Measurements from ENCODE around the gene RHBDL3. TPM values are rescaled to one million over a fixed set of nuclear protein-coding genes. Genes with fewer than 3 reads are reported as not detected.

RHBDL3 gene
- total RNA-seq, 1 experiment from 2014 or later = 0.80 TPM

- no peak overlapping the region for H3K4me3 ChIP-seq (ENCODE audit: low read depth, low read length, poor library complexity, severe bottlenecking)
These were observed 9.0 kb upstream of the RHBDL3 start for GRCh38 chr17:32256701-32257019.

GRCh38 chr17:32258383-32259140, 7.1 kb upstream of the RHBDL3 start:
- ChIA-PET POLR2A (ENCODE audit: low non-redundant PET) (interaction anchor here (0.6 kb wide), 1 partner anchor 749 kb away, joined by 3 read pairs; no protein-coding TSS in a partner anchor), CTCF (no interaction called here)
- no peaks in the 10 kb centered on the region for H3K36me3 ChIP-seq (ENCODE audit: insufficient read depth, low read length, poor library complexity, severe bottlenecking)
- H3K4me1 ChIP-seq (ENCODE audit: insufficient read depth, low read length, poor library complexity, severe bottlenecking) = peaks cover 4% of the 10 kb centered on the region
- no peak overlapping the region for H3K4me3 ChIP-seq (ENCODE audit: low read depth, low read length, poor library complexity, severe bottlenecking)
- no peaks in the 10 kb centered on the region for H3K9me3 ChIP-seq (ENCODE audit: low read depth, low read length, poor library complexity, severe bottlenecking)
- peak; percentile 50 for DNase-seq (ENCODE audit: low spot score)
- BruUV-seq (replicated peaks) = no TSS peak
- intact Hi-C loops (cut with micrococcal nuclease; ENCODE audit: unreplicated experiment) = no loop called here
- TF ChIP-seq CTCF (conservative IDR thresholded peaks at IDR 0.05; ENCODE audit: low read depth, low read length) (no peak), EZH2 (IDR thresholded peaks at IDR 0.05; ENCODE audit: borderline replicate concordance, low read depth, low read length, poor library complexity, severe bottlenecking) (no peak)
- H3K27ac ChIP-seq (ENCODE audit: low read depth, low read length, poor library complexity, severe bottlenecking) = no peak overlapping the region
- H3K27me3 ChIP-seq (replicated peaks; ENCODE audit: insufficient read depth, low read depth, low read length, poor library complexity) = no peaks in the 10 kb centered on the region

More at GRCh38 chr17:32256701-32257019, 9.0 kb upstream of the RHBDL3 start:
- H3K27me3 ChIP-seq (replicated peaks; ENCODE audit: insufficient read depth, low read depth, low read length, poor library complexity) = no peaks in the 10 kb centered on the region
- H3K27ac ChIP-seq (ENCODE audit: low read depth, low read length, poor library complexity, severe bottlenecking) = no peak overlapping the region
- peaks cover 4% of the 10 kb centered on the region for H3K4me1 ChIP-seq (ENCODE audit: insufficient read depth, low read length, poor library complexity, severe bottlenecking)
- DNase-seq (ENCODE audit: low spot score) = no peak
- no peaks in the 10 kb centered on the region for H3K9me3 ChIP-seq (ENCODE audit: low read depth, low read length, poor library complexity, severe bottlenecking)
- POLR2A ChIA-PET (ENCODE audit: low non-redundant PET) = no interaction called here
- H3K36me3 ChIP-seq (ENCODE audit: insufficient read depth, low read length, poor library complexity, severe bottlenecking) = no peaks in the 10 kb centered on the region
- no TSS peak for BruUV-seq (replicated peaks)
- CTCF ChIA-PET = no interaction called here
- no peak for TF ChIP-seq EZH2 (IDR thresholded peaks at IDR 0.05; ENCODE audit: borderline replicate concordance, low read depth, low read length, poor library complexity, severe bottlenecking)
- no peak for TF ChIP-seq CTCF (conservative IDR thresholded peaks at IDR 0.05; ENCODE audit: low read depth, low read length)
- intact Hi-C loops (cut with micrococcal nuclease; ENCODE audit: unreplicated experiment) = no loop called here

GRCh38 chr17:32259586-32259985, 6.0 kb upstream of the RHBDL3 start:
- Histone ChIP-seq H3K27ac (ENCODE audit: low read depth, low read length, poor library complexity, severe bottlenecking) (no peak overlapping the region), H3K27me3 (replicated peaks; ENCODE audit: insufficient read depth, low read depth, low read length, poor library complexity) (no peaks in the 10 kb centered on the region), H3K4me1 (ENCODE audit: insufficient read depth, low read length, poor library complexity, severe bottlenecking) (peaks cover 4% of the 10 kb centered on the region), H3K36me3 (ENCODE audit: insufficient read depth, low read length, poor library complexity, severe bottlenecking) (no peaks in the 10 kb centered on the region), H3K9me3 (ENCODE audit: low read depth, low read length, poor library complexity, severe bottlenecking) (no peaks in the 10 kb centered on the region), H3K4me3 (ENCODE audit: low read depth, low read length, poor library complexity, severe bottlenecking) (no peak overlapping the region)
- intact Hi-C loops (cut with micrococcal nuclease; ENCODE audit: unreplicated experiment) = no loop called here
- BruUV-seq (replicated peaks) = no TSS peak
- DNase-seq (ENCODE audit: low spot score) = no peak
- TF ChIP-seq EZH2 (IDR thresholded peaks at IDR 0.05; ENCODE audit: borderline replicate concordance, low read depth, low read length, poor library complexity, severe bottlenecking) = no peak
- no peak for TF ChIP-seq CTCF (conservative IDR thresholded peaks at IDR 0.05; ENCODE audit: low read depth, low read length)
- POLR2A ChIA-PET (ENCODE audit: low non-redundant PET) = interaction anchor here (0.6 kb wide), 1 partner anchor 750 kb away, joined by 3 read pairs; no protein-coding TSS in a partner anchor
- CTCF ChIA-PET = no interaction called here

Data from A673 (cell line).